ENCODE data around the gene CYS1. TPM values are rescaled to one million over a fixed set of nuclear protein-coding genes. Genes with fewer than 3 reads are reported as not detected.
"Not testable (repeated sequence)": the region's sequence is repeated elsewhere in the genome, so short reads cannot be mapped to it uniquely, and the experiment has no call there.

The CYS1 gene
- polyA plus RNA-seq, 1 donor: 83.0 TPM

DNA sequence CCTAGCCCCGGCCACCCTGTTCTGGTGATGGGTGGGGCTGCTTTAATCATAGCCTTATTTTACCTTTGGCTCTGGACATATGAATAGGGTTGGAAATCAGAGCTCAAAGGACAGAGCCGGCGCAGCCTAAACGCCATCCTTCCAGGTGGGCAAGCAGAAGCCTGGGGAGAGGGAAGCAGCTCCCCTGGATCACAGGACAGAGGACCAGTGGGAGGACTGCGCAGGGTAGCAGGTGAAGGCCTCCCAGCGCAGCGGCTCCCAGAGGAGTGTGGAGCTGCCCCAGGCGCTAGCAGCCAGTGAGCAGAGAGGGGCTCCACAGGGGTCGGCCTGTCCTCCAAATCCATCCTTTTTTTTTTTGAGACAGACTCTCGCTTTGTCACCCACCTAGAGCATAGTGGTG, 16.4 kb upstream of the CYS1 start:
- DNase-seq: no peak

DNA sequence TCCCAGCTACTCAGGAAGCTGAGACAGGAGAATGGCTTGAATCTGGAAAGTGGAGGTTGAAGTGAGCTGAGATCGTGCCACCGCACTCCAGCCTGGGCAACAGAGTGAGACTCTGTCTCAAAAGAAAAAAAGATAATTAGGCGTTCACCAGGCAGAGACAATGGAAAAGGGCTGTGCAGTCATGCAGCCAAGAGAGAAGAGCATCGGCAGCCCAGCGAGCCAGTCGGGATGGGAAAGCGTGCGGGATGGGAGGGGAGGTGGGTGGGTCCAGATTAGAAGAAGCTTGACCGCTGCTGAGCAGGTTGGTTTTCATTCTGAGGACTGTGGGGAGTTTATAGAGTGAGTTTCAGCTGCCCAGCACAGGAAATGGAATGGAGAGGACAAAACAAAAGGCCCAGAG, 15.0 kb upstream of the CYS1 start:
- no peak for DNase-seq

DNA sequence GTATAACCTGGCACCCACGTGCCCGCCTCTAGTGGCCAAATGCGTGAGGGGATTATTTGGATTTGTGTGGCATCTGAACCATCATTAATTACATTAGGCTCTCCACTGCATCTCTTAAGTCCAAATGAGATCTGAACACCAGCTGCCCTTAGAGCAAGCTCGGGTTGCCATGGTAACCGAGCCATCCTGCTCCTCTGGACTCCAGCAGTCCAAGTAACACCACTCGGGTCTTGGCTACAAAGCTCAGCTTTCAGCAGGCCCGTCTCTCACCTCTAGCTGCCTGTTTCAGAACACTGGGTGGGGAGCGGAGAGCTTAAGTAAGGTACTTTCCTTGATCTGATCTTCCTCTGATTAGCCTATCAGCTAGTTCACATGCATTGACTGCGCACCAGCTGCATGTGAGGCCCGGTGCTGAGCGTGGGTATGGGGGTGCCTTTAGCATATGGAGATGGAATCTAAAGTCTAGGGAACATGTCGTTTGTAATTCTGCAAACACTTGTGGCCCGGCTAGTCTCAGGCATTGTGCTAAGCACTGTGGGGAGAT, 14.1 kb upstream of the CYS1 start:
- DNase-seq: no peak

DNA sequence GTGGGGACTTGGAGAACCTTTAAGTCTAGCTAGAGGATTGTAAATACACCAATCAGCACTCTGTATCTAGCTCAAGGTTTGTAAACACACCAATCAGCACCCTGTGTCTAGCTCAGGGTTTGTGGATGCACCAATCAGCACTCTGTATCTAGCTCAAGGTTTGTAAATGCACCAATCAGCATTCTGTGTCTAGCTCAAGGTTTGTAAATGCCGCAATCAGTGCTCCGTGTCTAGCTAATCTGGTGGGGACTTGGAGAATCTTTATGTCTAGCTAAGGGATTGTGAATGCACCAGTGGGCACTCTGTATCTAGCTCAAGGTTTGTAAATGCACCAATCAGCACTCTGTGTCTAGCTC, 11.7 kb upstream of the CYS1 start:
- not testable (repeated sequence) for DNase-seq

DNA sequence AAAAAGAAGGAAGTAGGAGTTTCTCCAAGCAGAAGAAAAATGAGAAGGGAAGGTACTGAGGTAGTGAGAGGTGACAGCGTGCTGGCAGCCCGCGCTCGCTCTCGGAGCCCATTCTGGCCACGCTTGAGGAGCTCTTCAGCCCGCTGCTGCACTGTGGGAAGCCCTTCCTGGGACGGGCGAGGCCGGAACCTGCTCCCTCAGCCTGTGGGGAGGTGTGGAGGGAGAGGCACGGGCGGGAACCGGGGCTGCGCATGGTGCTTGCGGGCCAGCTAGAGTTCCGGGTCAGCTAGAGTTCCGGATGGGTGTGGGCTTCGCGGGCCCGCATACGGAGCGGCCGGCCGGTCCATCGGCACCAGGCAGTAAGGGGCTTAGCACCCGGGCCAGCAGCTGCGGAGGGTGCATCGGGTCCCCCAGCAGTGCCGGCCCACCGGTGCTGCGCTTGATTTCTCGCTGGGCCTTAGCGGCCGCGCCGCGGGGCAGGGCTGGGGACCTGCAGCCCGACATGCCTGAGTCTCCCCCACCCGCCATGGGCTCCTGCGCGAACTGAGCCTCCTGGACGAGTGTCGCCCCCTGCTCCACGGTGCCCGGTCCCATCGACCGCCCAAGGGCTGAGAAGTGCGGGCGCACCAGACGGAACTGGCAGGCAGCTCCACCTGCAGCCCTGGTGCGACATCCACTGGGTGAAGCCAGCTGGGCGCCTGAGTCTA, 11.1 kb upstream of the CYS1 start:
- DNase-seq: no peak

DNA sequence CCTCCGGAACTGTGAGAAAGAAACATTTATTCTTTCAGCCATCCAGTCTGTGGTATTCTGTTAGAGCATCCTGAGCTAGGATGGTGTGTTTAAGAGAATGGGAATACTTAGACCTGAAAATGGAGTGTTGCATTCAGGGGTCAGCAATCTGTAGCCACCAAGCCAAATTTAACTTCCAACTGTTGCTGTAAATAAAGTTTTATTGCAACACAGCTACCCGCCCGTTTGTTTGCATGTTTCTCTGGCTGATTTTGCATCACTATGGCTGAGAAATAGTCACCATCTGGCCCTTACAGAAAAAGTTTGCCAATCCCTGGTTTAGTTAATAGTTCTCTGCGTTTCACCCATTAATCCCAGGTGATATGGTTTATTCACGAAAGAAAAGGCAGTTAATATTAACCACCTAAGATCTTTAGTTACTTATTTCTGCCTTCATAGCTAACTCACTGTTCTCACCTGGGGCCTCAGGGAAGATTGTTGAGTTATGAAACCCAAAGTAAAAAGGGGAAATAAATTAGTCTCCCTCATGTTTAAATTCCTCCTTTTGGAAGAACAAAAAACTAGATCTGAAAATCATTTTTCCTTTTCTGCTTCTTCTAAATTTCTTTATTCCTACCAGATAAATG, 9.5 kb upstream of the CYS1 start:
- DNase-seq: no peak

DNA sequence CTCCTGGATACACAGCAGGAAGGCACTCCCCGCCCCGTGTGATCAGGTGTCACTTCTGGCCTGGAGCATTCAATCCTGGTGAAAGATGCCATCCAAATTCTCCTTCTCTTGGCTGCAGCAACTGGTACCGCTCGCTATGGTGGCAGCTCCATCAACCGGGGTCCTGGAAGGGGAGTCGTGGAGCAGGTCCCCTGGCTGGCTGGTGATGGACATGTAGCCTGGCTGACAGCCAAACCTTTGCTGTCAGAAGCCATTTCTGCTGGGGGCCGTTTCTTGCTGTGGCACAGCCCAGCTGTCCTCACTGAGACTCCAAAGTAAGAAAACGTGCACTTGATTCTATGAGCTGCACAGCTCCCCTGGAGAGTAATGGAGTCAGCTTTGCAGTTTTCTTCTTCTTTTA, 7.1 kb upstream of the CYS1 start:
- no peak for DNase-seq

DNA sequence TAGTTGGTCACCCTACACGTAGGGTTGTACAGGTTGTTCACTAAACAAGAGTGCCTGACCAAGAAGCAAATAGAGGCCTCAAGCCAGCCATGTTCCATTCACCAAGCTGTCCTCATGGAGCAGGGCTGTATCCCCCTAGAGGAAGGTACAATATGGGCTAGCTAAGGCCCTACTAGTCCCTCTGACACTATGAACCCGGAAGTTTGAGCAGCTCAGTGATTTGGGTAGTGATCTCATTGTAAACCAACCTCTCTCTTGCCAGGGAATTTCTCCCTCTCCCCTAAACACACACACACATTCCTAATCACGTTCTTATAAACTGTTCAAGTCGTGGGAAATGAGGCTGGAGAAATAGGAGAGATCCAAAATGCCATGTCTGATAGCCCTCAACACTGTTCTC, 6.7 kb upstream of the CYS1 start:
- DNase-seq: no peak

DNA sequence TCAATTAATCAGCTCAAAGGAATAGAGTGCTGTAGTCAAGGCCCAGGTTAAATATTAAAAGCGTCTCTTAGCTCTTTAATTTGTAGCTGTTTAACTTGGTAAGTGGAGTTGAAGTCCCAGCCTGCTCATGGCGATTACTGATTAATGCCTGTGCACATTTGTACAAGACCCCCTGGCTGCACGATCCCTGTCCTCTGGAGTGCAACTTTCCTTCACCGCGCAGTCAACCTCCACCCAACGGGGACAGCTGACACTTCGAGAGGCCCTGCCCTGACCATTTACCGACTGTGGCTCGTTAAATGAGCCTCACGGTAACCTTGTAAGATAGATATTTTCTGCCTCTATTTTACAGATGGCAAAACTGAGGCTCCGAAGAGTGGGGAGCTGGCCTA, 5.5 kb upstream of the CYS1 start:
- DNase-seq: no peak

DNA sequence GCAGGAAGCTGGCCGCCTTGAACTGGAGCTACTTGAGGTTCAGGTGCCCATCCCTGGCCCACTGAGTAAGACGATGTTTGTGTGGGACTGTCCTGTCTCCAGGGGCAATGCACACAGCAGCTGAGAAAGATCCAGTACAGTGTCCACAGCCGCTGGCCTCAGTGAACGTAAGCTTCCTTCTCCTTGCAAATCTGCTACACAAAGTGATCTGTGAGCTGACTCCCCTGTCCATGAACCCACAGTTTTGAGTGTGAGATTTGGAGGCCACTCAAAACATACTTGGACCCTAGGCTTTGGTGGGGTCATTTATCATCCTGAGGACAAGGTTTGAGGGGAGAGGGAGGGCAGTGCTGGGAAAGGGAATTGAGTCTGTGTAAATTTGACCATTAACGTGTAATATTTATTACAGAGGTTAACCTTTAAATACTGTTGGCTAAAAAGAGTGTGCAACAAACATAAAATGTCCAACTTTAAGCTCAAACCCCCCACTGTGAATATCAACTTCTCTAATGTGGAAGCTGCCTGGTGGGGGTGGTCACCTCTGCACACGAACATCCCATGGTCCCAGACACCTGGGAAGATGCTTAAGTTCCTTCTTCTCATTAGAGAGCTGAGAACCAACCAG, 4.9 kb upstream of the CYS1 start:
- no peak for DNase-seq

DNA sequence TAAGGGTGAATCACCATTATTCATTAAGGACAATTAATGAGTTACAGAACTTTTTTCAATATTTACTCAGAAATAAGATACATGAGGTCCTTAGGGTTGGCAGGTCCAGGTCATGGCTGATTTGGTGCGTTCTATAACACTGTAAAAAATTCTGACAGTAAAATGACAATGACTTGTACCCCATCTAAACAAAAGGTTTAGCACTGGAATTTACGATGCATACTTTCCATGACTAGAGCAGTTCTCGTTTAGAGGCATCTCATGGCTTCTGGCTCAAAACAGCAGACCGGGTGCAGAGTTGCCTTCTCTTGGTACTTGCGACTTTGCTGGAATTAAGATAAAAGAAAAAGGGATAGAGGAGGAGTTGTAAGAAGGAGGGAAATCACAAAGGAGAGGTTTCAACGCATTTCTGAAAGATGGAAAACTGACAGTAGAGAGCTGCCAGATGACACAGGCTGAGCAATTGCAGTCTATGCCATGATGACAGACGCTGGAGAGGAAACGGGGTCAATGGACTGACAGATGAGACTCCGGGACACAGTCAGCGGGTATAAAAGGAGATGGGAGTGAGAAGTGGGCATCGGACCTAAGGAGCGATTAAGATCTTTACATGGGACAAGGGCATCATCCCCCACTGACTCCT, 4.1 kb upstream of the CYS1 start:
- DNase-seq: no peak

DNA sequence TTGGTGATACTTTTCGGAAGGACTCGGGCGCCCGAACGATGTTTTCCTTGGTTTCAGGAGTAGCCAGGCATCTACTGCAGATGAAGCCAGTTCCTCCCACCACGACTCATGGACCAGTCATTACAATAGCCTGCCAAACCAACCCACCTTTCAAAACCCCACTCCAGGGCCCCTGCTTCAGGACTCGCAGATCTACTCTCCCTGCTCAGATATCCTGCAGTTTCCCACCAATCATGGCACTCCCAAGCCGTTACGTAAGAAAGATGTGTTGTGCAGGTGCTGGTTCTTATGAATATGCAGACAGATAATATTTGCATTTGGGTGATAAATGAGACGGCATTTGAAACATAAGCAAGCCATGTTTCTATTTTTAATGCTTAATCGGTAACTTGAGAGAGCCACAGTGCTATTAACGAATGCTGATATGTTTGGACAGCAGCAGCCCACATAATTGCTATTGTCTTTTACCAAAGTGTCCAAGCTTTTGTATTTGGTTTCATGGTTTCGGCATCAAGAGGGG, 3.5 kb upstream of the CYS1 start:
- DNase-seq: no peak

DNA sequence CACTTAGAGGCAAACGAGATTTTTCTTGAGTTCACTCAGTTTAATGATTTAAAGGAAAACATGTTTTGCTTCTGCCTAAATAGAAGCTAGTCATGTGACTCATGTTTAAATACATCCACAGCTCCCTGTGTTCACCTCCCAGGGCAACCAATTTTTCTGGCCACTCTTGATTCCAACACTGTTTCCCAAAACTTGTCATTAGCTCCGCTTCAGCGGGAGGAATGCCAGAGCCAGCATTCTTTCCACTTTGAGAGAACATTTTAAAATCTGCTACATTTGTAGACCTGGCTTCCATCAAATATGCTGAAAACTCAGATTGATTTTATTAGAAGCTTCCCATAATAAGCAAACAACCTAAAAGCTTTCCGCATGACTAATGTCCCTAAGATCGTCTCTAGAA, 2.8 kb upstream of the CYS1 start:
- DNase-seq: no peak

DNA sequence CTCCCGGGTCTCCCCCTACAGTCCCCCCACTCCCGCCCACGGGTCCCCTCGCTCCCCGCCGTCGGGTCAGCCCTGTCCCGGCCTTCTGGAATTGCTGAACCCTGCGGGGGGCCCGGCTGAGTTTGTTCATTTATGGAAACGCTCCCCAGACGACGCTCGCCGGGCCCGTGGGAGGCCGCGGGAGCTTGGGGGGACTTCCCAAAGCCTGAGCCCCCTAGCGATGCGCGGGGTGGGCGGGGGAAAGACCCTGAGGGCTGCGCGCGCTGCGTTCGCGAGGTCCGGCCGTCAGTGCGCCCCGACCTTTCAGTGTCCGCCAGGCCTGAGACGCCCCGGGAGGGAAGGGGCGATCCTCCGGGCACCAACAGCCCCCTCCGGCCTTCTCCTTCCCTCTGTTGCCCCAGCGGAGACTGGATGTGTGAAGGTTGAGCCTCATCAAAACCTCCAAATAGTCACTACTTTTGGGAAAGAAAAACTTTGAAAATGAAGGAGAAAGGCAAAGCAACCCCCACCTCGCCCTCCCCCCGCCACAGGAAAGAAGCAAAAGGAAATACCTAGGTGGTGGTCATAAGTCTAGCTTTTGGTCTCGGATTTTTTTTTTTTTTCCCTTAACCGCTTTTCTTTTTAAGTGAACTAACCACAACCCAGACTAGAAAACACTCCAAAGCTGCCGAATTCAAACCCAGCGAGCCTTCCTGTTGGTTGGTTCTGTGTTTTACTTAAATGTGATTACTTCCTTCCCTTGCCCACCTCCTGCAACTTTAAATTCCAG, 509 bp upstream of the CYS1 start:
- DNase-seq: no peak

DNA sequence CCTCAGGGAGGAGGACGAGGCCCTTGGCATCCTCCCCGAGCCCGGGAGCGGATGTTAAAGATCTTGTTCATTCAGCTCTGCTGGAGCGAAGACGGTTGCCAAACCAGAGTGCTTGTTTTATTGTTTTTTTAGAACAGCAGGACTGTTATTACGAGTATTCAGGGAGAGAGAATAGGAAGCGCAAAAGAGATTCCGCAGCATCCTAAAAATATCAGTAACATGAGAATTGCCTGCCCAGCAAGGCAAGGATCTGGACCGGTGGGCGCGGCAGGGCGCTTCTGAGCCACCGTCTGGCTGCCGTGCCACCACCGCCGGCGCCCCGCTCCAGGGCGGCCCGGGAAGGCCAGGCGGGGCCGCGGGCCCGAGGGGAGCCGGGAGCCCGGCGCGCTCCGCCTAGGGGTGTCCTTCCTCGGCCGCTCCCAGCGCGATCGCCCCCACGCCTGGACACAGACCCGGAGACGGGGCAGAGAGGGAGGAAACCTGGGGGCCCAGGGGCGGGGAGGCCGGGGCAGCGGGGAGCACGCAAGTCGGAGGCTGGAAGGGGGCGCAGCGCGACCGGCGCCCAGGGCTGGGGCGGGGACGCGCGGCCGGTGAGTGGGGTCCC, 843 bp downstream of the CYS1 start:
- no peak for DNase-seq

DNA sequence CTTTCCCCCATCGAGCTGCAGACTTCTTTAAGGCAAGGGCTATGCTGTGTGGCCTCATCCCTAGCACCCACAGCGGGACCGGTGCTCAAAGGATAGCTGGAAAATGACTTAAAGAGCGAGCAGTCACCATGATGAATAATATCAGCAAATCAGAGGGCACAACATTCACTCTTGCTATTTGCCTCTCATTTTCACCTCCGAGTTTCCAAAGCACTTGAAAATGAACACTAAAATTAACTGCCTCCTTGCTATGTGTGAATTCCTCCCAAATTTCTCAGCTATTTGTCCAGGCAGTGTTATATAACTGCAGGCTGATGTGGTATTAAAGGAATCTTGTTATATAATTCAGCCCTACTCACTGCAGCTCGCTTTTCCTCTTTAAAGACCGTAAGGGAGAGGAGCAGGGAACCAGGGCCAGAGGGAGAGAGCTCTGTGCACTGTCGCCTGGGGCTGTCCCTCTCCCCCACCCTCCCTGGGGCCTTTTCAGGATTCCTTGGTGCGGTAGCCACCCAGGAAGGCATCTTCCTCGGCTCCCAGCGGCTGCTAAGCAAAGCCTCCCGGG, 1.4 kb downstream of the CYS1 start:
- no peak for DNase-seq

DNA sequence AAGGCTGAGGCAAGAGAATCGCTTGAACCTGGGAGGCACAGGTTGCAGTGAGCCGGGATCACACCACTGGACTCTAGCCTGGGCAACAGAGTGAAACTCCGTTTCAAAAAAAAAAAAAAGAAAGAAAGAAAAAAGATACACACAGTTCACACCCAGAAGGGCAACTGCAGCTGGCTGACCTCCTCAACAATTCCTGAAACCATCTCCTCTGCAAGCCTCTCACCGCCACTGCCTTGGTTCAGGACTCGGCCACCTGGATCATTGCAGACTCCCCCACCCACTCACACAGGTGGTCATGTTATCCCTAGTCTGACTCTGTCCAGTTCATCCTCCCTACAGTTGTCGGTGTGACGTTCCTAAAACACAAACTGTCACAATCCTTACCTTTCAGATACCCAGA, 2.2 kb downstream of the CYS1 start:
- no peak for DNase-seq

DNA sequence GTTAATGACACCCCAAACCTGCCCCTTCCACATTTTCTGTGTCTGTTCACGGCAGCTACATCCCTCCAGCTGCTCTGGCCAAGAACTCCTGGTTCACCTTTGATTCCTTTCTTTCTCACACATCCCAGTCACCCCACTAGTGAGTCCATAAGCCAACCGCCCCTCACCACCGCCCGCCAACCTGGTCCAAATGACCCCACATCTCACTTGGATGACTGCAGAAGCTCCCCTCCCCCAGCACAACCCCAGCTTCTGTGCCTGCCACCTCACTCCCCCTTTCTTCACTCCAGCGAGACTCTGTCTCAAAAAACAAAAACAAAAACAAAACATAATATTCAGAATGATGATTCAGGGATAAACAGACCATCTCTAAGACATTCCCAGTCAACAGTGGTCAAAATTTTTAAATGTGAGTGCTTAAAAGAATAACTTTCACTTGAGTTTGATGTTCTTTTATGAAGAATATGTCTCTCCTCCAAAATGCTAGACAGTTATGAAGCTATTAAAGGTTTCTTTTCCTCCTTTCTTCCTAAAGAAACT, 3.2 kb downstream of the CYS1 start:
- DNase-seq: no peak

DNA sequence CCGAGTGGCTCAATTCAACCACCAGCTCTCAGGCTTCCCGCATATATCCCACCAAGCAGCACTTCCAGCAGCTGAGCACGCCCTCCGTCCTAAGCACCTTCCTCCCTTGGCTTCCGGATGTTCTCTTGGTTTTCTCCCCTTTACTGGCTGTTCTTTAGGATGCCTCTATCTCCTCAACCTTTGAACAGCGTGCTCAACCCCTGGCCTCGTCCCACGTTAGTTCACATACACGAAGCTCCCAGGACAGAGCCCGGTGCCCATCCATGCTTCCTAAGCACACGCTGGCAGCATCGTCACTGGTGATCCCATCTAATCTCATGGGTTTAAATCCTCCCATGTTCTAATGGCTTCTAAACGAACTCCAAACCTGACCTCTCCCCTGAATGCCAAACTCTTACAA, 3.7 kb downstream of the CYS1 start:
- DNase-seq: no peak

DNA sequence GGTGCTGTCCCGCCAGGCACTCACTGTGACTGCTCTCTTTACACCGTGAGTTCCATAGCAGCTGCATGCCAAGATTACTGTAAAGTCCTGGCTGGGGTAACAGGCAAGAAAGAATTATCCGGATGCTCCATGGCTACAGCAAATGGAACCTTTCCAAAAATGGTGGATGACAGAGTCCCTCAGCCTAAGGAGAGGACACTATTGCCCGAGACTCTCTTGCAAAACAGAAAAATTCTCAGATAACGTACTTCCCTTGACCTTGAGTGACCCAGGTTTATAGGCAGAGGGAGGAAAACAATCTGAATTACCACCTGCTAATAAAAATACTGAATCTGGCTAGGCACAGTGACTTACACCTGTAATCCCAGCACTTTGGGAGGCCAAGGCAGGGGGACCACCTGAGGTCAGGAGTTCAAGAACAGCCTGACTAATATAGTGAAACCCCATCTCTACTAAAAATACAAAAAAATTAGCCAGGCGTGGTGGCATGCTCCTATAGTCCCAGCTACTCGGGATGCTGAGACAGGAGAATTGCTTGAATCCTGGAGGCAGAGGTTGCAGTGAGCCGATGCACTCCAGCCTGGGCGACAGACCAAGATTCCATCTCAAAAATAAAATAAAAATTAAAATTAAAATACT, 4.5 kb downstream of the CYS1 start:
- DNase-seq: no peak

DNA sequence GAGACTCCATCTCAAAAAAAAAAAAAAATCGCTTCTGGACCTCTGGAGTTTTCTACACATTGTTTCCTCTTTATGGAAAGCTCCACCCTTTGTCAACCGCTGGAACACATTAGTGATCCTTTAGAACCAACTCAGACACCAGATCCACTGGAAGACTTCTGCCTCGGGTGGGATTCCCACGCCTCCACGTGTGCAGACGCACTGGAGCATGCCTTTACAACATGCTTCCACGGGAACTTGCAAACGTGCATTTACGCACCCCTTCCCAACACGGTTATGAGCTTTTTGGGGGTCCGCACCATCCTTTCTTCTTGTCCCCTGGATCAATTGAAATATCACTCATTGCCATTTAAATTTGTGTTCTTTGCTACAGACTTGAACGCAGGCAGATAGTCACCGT, 5.1 kb downstream of the CYS1 start:
- DNase-seq: no peak

All from left kidney (tissue), 2 donors.